HG03135 (cell line): Measurements from ENCODE around the gene TST.

Experiments used
- ATAC-seq: cut with Tn5 transposase; IDR thresholded peaks from one replicate; pipeline ENCODE4 v1.9.1; 2021; ENCODE audit warnings: mild to moderate bottlenecking, moderate library complexity; ENCODE audit not compliant: unreplicated experiment

The TST gene

DNA sequence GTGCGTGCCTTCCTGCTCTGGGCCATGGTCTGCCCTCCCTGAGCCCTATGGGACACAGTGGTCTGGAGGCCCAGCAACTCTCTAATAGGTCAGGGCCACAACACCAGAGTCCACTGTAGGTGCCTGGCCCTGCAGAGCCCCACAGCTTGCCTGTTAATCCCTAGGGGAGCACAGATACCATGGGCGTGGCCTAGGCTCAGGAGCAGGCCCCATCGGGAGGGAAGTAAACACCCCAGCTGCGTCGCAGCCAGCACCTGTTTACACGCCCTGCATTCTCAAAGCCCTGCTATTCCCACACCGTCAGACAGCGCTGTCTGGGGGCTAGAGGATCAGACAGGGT is 34.8 kb upstream of the TST start:
- ATAC-seq = no peak

DNA sequence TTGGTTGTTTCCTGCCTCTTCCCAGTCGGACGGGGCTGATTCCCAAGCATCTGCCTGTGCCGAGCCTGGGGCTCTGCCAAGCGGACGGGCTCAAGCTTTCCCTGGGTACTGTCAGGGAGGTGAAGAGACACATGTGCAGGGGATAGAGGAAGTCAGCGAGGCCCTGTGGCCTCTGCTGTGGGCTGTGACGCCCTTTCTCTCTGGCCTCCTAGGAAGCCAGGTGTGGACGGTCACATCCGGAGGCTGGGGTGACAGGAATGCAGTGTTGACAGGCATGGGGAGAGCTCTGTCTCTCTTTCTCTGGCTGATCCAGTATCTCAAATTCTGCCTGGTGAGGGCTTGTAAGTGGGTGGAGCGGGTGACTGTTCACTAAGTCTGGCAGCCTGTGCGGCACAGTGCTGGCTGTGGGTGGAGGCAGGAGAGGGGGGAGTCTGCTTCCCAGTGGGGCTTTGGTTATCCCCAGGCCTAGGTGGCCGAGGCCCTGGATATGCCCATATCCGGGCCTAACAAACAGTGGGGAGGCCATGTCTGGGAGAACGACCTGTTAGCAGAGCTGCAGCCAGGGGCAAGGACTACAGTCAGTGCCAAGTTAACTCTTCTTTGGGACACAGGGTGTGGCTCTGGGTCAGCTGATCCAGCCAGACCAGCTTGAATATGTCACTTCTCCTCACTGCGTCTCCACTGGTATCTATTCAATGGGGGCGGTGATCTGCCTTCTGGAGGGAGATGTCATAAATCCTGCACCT is 34.2 kb upstream of the TST start:
- no peak for ATAC-seq

GRCh38 chr22:37052386-37053309 is 33.4 kb upstream of the TST start:
- ATAC-seq = no peak

DNA sequence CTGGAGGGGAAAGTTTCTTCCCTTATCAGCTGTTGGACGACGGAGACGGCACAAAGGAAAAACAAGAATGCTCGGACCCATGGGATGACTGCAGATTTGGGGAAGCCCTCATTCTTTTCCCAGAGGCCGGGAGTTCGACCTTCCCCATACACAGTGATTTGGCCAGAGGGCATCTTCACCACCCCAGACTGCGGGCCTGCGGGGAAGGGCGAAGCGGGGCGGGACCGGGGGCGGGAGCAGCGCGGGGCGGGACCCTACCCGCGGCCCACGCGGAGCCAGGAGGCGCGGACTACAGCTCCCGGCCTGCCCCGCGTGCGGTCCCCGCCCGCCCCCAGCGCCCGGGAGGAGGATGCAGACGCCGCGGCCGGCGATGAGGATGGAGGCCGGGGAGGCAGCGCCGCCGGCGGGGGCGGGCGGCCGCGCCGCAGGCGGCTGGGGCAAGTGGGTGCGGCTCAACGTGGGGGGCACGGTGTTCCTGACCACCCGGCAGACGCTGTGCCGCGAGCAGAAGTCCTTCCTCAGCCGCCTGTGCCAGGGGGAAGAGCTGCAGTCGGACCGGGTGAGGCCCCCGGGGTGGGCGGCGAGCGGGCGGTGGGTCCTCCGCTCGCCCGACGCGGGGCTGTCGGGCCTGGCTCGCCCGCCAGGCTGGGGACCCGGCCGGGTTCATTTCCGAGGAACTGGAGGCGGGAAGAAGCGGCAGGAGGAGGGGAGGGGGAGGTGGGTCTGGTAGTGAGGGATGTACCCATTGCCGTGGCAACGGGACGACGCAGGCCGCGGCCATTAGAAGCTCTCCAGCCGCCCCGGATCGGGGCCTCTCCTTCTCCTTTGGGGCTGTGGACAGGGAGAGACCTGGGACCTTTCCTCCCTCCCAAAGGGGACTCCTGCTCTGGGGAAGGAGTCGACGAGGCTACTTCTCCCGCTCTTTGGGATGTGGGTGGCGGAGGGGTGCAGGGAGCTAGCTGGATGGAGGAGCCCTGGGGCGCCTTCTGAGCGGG is 32.4 kb upstream of the TST start, which contains the start of gene KCTD17:
TSS of gene KCTD17 (plus strand) at position 352 of the 995 bp plus-strand sequence. CDS start at position 371, 19 bp downstream.
- ATAC-seq = peak; percentile 77

DNA sequence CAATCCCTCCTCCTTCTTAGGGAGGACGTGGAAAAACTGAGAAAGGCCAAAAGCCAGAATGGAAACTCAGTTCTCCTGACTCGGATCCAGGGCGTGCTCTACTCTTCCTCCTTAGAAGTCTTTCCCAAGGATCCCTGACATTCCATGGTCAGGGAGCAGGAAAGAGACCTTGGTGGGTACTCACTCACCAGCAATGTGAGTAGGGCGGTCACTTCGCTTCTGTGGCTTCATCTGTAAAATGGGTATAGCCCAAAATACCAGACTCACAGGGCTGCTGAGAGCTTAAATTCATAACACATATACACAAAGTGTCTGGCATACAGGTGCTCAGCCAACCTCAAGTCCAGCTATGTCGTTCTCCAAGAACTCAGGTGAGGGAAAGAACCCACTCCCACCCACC is 31.7 kb upstream of the TST start:
- no peak for ATAC-seq

DNA sequence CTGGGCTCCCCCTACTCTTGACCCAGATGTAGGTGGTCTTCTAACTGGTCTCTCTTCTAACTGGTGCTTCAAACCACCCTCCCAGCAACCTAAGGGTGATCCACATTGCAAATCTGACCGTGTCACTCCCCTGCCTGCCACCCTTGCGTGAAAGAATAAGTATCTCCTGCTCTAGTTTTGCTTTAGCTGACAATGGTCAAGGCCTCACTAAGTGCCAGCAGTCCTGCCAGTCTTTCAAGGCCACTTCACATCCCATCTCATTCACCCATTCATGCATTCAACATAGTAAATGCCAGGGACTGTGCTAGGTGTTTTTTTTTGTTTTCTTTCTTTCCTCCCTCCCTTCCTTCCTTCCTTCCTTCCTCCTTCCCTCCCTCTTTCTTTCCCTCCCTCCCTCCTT is 30.0 kb upstream of the TST start:
- no peak for ATAC-seq

- no peak for ATAC-seq
Measured at GRCh38 chr22:37048133-37048532, 28.9 kb upstream of the TST start.

GRCh38 chr22:37047006-37047405 is 27.8 kb upstream of the TST start:
- ATAC-seq = no peak

DNA sequence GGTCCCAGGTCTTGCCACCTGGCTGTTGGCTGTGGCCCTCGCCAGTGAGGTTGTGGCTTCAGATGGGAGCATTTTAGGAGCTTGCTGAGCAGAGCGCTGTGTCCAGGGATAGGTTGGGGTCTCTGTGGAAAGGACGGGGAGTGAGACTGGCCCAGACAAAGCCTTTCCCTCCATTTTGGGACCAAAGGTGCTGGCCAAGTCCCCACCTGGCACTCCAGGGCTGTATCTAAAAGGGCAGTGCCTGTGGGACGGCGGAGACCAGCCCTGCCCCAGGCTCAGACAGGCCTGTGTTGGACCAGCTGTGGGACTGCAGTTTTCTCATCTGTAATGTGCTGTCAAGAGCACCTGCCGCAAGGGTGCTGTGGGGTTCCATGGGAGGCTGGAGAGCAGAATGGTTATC is 27.3 kb upstream of the TST start:
- no peak for ATAC-seq

DNA sequence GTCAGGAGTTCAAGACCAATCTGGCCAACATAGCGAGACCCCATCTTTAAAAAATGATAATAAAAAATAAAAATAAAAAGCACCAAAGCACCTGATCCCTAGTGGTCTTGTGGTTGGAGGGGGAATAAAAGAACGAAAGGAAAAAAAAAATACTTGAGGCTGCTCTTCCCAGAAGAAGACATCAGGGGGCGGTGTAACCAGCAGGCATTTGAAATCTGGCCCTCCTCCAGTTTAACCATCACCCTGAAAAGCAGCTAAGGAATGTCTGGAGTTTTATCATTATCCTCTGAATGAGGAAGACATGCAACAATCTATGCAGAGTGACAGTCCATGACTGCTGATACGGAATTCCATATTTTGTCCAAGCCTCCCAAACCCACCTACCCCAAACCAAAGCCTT is 26.7 kb upstream of the TST start:
- no peak for ATAC-seq

GRCh38 chr22:37044634-37045625 is 25.7 kb upstream of the TST start:
- no peak for ATAC-seq

DNA sequence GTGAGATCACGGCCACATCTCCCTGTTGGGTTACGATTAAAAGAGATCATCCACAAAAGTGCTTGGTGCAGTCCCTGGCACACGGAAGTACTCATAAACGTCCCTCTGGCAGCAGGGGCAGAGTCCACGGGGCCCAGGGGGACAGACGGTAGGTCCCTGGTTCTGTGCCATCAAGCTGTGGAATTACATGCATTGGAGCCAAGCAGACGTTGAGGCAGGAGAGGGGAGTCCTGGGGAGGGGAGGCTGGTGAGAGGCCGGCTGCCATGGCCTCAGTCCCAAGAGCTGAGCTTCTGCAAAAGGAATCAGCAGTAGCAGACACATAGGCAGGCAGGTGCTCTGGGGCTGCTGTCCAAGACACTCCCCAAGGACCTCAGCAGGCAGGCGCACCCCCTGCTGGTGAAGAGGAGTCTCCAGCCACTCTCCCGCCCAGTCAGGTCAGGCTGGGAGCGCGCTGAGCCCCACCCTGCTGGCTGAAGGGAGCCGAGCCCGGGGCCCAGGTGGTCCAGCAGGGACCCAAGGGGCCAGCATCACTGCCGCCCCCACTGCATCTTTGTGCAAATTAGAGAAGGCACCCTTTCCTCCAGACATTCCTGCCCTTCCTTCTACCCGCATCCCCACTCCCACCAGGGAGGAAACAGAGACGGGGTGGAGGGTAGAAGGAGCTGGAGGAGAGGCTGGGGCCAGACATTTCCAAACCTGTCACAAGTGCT is 24.7 kb upstream of the TST start:
- no peak for ATAC-seq

GRCh38 chr22:37043209-37043827 is 24.1 kb upstream of the TST start:
- no peak for ATAC-seq

DNA sequence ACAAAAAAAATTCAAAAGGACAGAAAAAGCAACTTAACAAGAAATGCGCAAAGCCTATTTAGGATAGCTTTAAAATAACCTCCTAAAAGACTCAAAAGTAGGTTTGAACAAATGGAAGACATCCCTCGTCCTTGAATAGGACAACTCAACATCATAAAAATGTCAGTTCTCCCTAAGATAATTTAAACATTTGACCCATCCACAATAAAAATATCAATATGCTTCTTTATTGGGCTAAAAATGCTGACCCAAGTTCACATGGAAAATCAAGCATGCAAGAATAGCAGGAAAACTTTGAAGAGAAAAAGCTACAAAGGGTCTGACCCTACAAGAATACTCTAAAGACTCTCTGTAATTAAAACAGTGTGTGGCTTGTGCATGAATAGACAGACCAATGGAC is 20.2 kb upstream of the TST start:
- ATAC-seq = no peak

DNA sequence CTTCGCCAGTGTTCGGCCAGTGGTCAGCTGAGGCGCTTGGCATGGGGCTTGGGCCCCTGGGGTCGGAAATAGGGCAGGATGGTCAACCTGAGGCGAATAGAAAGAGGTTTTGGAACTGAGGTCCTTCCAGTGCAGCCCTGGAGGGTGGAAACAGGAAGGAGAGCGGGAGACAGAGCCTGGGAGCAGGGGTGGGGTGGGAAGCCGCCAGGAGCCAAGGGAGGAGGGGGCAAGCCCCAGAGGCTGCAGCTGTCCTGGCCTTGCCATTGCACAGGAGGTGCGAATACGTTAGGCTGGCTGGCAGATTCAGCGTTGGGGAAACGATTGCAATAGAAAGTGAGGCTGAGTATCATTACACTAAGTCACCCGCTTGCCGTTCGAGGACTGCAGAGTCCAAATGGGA is 18.4 kb upstream of the TST start:
- ATAC-seq = no peak

DNA sequence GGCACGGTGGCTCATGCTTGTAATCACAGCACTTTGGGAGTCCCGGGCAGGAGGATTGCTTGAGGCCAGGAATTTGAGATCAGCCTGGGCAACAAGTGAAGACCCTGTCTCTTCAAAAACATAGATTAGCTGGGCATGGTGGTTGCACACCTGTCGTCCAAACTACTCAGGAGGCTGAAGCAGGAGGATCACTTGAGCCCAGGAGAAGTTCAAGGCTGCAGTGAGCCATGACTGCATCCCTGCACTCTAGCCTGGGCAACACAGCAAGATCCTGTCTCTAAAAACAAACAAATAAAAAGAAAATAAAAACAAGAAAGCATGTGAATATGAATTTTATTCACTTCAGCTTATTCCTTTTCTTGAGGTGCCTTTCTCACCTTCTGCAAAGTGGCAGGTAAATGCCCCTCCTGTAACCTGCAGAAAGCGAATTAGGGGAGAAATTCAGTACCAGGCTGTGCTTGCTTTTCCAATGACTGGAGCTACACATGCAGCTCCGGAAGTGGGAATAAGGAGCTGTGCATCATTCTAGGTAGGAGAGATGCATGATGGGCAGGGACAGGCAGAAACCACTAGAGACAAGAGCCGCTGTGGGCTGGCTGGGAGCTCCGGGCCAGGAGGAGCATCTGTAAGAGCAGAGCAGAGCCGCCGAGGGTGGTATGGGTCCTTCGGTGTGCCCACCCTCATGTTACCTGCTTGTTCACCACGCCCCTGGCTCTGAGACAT is 17.6 kb upstream of the TST start:
- ATAC-seq = no peak

DNA sequence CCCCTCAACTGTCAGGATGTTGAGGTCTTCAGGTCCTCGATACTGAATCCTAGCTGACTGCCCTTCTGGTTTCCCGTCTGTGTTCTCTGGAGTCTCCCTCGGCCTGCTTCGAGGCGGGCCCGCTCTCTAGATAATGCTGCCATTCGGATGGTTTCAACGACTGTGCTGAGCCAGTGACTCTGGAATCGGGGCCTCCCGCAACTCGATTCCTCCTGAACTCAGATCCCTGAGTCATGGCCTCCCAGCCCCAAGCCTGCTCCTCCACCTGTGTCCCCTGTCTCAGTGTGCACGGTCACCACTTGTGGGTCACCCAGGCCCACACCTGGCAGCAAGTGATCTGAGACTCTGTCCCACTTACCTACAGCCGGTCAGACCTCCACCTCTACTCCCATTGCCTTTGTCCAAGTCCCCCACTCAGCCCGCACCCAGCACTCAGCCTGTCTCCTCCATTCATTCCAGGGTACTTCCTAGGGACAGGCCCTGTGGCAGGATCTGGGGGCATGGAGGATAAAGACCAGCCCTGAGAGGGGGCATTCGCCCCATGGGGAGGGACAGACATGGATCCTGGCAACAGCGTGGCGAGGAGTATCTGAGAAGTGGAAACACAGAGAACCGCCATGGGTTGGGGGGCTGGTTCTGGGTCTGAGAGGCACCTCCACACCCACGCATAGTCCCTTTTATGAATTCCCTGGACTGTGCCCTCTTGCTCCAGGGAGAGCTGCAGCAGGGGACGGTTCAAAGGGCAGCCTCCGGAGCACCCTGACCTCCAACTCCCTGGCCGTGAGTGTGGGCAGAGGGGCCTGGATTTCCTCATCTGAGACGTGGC is 14.6 kb upstream of the TST start:
- ATAC-seq = no peak
